Fibroblast of pulmonary artery (primary cell): ENCODE data around the gene LAMP5.

Experiments
- DNase-seq: peaks from one replicate; pipeline ENCODE4 v3.0.0-alpha.2; 2010; ENCODE audit warnings: low read depth
- H3K4me3 ChIP-seq: replicated peaks from 2 replicates; pipeline ENCODE4 v1.5.1; 2011; ENCODE audit warnings: low read depth, mild to moderate bottlenecking, control low read depth, low read length, moderate library complexity
- CTCF ChIP-seq: IDR thresholded peaks from 2 replicates; pipeline ENCODE4 v1.5.1; 2011; ENCODE audit warnings: mild to moderate bottlenecking, control low read depth, low read length, inconsistent platforms; ENCODE audit errors: missing control alignments

Gene LAMP5

GRCh38 chr20:9506964-9507369 is 7.4 kb upstream of the LAMP5 start:
- DNase-seq, result no peak
- H3K4me3 ChIP-seq, result no peak overlapping the region
- TF ChIP-seq CTCF, result no peak

GRCh38 chr20:9507544-9508239 is 6.7 kb upstream of the LAMP5 start:
- DNase-seq, result no peak
- no peak for TF ChIP-seq CTCF
- H3K4me3 ChIP-seq, result no peak overlapping the region

DNA sequence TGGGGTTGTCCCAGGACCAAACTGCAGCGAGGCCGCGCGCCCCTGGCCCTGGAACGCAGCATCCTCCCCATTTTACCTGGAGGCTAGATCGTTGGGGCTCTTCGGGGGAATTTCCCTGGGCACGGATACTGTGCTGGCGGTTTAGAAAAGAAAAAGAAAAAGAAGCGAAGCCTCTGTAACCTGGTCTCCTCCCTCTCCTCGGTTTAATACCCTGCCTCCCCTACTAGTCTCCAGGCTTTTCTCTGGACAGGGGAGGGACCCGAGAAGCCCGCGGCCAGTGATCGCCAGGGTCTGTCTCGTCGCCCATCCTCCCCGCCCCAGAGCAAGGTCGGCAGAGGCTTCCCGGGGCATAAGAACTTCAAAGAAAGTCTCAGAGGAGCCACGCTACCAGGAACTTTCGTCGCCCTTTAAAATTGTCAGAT is 6.1 kb upstream of the LAMP5 start:
- no peak for TF ChIP-seq CTCF
- no peak for DNase-seq
- H3K4me3 ChIP-seq, result no peak overlapping the region

DNA sequence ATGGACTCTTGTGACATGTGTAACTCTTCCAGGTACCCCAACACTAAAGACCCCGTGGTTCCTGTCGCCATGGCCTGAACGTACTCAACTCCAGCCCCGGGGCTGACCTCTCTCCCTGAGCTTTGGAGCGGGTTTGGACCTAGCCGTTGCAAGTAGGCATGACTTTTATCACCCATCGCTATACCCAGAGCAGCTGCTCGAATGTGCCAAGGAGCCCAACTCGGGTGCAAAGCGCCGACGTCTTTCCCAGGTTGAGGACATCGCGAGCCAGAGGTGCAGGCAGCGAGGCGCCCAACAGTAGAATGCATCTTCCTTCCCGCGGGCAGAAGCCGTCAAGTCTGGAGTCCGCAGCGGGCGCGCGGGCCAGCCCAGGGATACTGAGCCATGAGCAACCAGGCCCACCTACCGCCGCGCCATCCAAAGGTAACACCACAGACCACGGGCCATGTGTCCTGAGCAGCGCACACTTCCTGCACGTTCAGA is 5.7 kb upstream of the LAMP5 start:
- no peak for DNase-seq
- TF ChIP-seq CTCF, result no peak
- no peak overlapping the region for H3K4me3 ChIP-seq

GRCh38 chr20:9509246-9509645 is 5.1 kb upstream of the LAMP5 start:
- H3K4me3 ChIP-seq, result no peak overlapping the region
- no peak for DNase-seq
- TF ChIP-seq CTCF, result no peak

- TF ChIP-seq CTCF, result no peak
- no peak overlapping the region for H3K4me3 ChIP-seq
- no peak for DNase-seq
These were observed 3.5 kb upstream of the LAMP5 start for GRCh38 chr20:9510911-9511310.

- no peak overlapping the region for H3K4me3 ChIP-seq
- DNase-seq, result no peak
- no peak for TF ChIP-seq CTCF
These were observed 324 bp upstream of the LAMP5 start for GRCh38 chr20:9514072-9514460.
